GM10847 (cell line): ENCODE measurements around the gene PHLDA2.

ENCODE experiments used
- POLR2A ChIP-seq: IDR thresholded peaks from 2 replicates; pipeline ENCODE4 v1.6.1; 2011; ENCODE audit not compliant: insufficient read length; ENCODE audit errors: extremely low read depth

Gene PHLDA2

DNA sequence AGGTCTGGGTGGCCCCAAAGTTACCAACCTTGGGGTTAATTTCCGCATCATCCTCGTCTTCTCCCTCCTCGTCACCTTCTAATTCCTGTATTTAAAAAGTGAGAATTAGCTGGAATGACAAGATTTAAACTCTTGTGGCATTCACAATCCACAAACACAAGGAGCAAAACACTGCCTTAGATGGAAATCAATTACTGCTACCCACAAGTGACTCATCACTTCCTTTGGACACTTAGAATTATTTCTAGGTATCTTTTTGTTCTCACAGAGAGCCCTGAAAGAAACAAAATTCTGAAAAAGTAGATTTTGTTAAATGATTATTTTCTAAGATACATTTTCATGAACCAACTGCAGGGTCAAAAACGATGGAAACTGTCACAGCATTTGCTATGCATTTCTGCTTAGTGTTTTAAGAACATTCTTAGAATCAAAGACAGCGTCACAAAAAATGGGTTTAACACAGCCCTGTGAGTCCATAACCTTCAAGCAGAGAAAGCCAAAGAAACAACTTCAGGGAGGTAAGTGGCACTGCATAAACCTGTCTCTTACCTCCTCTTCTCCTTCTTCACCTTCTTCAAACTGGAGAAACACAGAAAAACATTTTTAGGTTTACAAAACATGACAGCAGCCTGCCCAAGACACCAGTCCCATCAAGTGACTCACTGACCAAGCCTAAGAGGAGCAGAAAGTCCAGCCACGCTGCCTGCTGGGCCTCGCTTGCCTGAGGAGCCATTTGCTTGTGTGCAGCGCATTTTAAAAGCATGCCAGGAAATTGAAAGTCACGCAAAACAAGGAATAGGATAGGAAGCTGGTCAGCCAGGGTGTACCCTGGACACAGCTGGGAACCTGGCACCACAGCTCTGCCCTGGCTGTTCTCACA, 22.3 kb upstream of the PHLDA2 start:
- no peak for TF ChIP-seq POLR2A

DNA sequence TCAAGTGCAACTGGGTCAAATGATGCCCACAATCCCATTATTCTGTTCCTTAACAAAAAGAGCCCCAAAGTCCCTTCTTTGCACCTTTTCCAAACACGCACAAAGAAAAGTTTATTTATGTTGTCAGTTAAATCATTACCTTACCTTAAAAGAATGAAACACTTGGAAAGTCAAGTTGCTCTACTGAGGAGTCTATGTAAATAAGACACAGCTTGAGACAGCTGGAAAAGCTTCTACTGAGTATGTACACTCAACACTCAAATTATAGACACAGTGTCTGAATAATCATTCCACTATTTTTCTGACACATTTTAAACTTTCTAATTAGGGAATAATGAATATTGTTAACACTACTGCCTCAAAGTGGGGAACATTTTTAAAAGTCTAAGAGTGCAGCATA, 21.6 kb upstream of the PHLDA2 start:
- no peak for TF ChIP-seq POLR2A

DNA sequence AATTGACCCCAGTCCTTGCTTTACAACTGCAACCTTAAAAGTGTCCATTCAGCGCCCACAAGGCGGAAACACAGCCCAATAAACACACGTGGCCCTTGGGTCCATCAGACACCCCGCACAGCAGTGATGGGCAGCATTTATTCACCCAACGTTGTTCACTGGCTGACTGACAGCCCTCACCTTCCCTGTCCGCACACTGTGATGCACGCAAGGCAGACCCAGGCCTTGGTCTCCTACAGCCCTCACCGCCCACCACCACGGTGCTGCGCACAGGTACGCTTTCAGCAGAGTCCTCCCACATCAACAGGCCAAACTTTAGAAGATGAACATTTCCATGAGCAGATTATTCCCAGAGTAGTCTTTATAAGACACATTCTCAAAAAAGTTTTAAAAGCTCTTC, 20.7 kb upstream of the PHLDA2 start:
- TF ChIP-seq POLR2A, result no peak

DNA sequence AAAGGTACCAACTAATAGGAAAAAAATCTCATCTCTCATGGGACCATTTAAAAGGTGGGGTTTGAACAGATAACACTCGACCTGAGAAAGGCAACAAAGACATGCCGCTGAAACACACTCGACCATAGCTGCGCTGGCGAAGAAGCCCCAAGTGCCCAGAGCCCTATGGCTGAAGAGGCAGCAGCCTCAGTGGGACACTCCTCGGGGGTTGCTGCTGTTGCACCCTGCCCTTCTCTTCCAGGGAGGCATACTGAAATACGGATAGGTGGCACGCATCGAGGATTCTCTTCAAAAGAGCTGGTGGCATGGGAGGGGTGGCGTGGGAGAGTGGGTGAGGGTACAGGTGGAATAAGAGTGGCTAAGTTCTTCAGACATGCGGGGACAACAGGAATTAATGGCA, 18.5 kb upstream of the PHLDA2 start:
- no peak for TF ChIP-seq POLR2A

DNA sequence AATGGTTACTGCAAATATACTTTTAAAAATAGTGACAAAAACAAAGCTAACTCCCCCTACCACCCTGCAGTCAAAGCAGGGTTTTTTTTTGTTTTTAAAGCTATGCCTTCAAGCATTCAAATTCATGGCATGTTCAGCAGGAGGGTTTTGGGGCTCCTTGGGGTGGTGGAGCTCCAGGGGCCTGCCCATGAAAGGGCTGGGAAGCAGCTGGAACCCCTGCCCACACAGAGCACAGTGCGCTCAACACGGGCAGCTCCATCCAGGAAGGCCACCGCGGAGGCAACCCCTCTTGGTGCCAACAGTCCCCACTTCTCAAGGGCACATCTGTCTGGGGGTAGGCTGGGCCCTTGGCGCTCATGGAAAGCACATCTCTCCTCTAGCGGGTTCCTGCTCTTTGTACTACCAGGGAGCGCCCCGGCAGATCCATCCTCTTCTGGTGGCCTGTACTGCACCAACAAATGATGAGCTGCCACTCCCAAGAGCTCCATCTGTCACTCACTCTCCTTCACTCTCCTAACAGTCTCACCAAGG, 16.6 kb upstream of the PHLDA2 start:
- no peak for TF ChIP-seq POLR2A

DNA sequence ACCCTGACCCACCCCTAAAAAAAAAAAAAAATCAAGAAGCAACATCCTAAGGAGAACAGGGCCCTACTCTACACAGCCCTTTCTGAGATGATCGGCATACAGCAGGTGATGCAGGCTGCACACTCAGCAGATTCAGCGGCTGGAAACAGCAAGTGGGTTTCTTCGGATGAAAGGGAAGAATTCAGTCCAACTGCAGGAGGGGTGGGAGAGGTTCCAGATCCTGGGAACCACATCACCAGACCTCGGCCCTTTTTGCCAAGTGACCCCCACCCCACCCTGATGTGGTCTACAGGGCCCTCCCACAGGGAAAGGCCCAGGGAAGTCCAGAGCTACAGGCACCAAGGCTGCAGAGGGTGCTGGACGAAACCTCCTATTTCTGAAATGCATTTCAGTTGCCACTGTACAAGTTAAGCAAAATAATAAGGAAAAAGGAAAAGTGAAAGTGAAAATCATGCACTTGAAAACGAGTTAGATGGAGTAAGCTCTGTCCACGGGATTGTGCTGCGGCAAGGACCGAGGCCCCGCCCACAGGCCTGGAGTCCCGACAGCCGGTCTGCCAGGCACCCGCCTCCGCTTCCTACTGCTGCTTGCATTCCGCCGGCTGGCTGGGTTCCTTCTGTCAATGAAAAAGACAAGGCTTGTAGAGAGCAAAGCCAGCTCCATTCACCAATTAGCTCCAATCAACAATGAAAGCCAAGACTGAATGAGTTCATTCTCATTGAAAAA, 16.0 kb upstream of the PHLDA2 start:
- TF ChIP-seq POLR2A, result no peak

DNA sequence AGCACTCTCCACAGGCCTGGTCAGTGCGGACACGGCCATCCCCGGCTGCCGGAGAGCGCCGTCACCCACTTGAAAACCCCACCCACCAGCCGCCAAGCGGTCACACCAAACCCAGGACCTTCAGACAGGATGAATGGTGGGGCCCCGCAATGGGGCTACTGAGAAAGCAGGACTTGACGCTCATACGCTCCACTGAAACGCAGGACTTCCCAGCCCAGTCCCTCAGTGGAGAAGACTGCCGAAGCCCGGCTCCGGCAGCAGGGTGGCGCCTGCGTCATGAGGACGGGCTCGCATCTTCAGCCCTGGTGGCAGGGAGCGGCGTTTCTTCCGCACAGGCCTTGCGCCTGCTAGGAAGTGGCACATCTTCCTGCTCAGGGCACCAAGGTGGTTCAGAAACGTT, 15.3 kb upstream of the PHLDA2 start:
- TF ChIP-seq POLR2A, result no peak

DNA sequence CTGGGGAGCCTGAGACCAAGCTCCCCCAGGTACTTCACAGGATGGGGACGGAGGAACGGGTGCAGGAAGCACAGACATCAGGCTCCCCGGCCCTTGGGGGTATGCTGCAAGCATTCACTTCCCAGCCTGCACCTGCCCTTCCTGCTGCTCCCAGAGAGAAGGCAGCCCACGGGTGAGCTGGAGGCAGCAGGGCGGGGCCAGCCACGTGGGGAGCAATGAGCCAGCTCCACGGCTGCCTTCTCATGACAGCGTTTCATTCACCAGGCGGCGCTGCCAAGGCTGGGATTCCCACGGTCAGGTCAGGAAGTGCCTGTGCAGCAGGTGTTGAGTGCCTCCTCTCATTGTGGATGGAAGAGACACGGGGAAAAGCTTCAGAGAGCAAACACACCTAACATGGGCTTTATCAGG, 14.5 kb upstream of the PHLDA2 start:
- no peak for TF ChIP-seq POLR2A

DNA sequence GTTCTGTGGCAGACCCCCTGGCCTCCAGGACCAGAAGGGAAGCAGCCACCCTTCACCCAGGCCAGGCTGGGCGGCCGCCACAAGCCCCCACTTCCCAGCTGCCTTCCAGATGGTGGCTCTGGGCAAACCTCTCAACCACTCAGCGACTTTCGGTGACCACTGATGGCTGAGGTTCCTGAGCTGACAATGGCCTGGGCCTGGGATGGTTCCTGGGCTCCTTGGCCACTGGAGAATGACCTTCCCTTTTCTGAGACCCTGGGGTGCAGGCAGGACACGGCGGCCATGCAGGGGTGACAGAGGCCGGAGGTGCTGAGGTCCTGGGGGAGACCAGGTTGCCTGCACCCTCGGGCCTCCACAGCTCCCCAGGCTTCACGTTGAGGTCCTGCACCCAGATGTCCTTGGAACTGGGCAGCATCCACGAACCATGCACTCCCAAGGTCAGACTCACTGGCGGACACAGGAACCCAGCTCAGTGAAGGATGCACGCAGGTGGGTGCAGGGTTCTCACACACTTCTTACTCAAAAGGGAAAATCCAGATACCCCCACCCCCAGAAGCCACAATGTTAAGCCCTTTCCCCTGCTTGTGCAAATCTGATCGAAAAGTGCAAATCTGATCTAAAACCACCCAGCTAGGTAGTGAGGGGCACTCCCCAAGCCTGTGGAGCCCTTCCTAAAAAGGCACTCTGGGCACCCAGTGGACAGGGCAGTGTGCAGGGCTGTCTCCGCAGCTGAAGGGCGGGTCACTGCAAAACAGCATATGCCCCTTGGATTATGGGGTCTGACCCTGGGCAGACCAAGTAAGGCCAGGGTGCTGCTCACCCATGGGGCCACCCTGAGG, 13.9 kb upstream of the PHLDA2 start:
- TF ChIP-seq POLR2A, result no peak

DNA sequence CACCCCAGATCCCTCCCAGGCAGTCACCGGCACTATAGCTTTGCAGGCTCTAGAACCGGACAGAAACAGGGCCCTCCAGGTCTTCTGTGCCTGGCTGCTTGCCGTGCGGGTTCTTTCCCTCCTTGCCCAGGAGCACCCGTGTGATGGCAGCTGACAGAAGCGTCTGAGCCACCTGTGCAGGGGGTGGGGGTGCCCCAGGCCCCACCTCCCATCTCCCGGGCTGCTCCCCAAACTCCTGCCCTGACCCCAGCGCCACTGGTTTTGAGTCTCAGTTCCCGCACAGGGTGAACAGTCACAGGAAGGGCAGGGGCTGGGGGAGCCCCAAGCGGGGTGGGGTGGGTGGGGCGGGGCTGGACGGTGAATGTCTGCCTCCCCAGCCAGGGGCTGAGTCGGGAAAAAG, 13.2 kb upstream of the PHLDA2 start:
- no peak for TF ChIP-seq POLR2A

DNA sequence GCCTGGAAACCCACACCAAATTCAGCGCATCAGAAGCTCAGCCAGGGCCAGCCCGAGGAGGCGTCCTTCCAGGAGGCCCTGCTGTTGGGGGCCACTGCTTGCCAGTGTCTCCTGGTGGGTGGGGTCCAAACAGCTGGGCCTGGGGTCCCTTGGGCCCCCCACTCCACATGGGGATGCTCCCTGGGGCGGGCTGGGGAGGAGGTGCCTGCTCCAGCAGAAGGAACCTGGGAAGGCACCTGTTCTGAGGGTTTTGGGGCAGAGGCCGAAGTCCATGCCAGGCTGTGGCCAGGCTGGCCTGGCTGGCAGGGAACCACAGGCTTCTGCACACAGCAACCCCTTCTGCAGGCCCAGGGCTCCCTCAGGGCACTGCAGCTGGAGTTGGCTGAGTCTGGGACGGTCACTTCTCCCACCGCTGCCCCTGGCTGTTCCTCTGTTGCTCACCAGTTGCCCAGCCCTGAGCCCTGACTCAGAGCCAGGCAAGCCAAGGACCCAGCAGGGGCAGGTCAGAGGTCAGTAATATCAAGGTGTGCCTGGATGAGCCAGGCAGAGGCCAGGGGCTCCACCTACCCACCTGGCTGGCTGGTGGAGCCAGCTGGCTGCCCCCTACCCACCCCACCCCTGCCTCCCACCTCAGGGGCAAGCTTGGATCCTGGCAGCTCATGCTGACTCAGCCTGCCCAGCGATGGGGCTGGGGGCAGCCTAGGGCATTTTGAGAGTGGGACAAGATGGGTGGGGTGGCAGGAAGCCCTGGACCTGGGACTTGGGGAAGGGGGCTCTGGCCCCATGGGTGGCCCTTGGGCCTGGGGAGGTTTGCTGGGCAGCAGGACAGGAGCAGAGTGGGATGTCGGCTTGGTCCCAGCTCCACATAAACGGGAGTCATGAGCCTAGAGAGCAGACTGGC, 12.0 kb upstream of the PHLDA2 start:
- no peak for TF ChIP-seq POLR2A

DNA sequence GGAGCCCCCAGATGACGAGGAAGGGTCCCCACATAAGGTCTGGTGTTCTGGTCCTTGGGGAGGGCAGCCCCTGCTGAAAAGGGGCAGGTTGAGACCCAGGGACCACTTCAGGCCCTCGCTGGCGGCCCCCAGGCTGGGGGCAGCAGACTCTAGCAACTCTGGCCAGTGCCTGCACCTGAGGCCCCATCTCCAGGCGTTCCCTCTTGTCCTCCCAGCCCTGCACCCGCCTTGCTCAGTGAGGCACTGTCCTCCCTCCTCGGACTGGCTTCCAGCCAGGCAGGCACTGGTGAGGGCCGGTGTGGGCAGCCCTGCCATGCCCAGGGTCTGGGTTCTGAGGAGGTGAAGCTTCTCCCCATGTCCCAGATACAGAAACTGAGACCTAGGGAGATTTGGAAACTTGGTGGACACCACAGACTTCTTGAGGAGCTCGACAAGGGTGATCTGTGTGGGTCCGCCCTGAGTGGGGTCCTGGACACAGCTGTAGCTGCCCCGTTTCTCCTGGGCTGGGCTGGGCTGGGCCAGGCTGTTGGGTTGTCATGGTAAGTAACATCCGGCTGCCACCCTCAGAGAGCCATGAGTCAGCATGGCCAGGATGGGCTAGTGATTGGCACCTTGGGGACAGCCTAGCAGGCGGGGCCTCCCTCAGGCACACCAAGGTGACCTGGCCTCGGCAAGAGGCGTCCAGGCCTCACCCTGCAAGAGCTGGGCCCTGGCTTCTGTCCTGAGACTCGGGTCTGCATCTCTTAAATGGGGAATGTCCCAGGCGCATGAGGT, 11.1 kb upstream of the PHLDA2 start:
- no peak for TF ChIP-seq POLR2A

DNA sequence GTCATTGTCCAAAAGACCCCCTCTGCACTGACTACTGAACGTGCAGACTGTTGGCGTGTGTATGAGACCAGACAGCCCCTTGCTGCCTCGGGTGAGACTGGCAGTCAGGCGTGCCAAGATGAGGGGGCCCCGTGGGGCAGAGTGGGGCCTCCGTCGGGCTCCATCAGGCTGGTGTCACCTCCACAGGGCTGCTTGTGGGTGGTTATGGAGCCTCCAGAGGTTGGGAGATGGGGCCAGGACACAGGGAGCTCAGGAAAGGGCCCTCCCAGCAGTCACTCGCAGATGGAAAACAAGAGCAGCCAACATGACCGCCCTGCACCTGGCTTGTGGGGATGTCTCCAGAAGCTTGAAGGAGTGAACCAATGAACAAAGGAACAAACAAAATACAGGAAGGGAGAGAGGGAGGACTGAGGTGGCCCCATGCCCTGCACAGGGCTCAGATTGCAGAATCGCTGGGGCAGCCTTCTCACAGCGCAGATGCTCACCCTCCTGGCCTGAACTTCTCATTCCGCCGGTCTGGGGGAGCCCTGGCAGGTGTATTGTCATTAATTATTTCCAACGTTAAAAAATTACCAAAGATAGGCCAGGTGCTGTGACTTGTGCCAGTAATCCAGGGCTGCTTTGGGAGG, 5.5 kb upstream of the PHLDA2 start:
- TF ChIP-seq POLR2A, result no peak

DNA sequence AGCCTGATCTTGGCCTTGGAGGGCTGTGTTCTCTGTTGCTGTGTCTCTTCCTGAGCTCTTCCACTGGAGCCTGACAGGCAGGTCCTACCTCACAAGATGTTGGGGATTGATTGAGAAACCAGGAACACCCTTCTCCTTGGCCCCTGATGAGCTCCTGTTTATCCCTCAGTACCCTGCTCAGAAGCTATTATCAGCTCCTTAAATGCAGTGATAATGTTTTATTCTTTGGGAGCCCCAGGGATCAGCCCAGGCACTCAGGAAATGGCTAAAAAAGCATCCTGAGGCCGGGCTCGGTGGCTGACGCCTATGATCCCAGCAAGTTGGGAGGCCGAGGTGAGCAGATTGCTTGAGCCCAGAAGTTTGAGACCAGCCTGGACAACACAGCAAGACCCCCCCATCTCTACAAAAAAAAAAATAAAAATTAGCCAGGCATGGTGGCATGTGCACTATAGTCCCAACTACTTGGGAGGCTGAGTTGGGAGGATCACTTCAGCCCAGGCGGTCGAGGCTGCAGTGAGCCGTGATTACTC, 4.9 kb upstream of the PHLDA2 start:
- no peak for TF ChIP-seq POLR2A
